WTC11 (cell line): ENCODE results near the gene CDH12.

ENCODE experiments used
- FOXK1 ChIP-seq: sonication (generic); formaldehyde crosslinking; IDR thresholded peaks from 2 replicates; pipeline ENCODE4 v1.8.0; 2022; ENCODE audit warnings: mild to moderate bottlenecking, moderate library complexity, missing genetic modification reagents
- HMGA2 ChIP-seq: fragments of 250-450 bp; sonication (Bioruptor Pico); IDR thresholded peaks from 2 replicates; pipeline ENCODE4 v1.4.0; 2021; ENCODE audit warnings: mild to moderate bottlenecking, moderate library complexity
- OVOL2 ChIP-seq: fragments of 250-450 bp; sonication (Bioruptor Pico); IDR thresholded peaks from 2 replicates; pipeline ENCODE4 v1.9.0; 2021; ENCODE audit warnings: mild to moderate bottlenecking, borderline replicate concordance
- TCF7 ChIP-seq: sonication (generic); formaldehyde crosslinking; IDR thresholded peaks from 2 replicates; pipeline ENCODE4 v1.8.0; 2022; ENCODE audit warnings: mild to moderate bottlenecking, low read depth, missing genetic modification reagents, moderate library complexity
- ZNF138 ChIP-seq: sonication (generic); formaldehyde crosslinking; conservative IDR thresholded peaks from 2 replicates; pipeline ENCODE4 v1.8.1; 2022; ENCODE audit warnings: mild to moderate bottlenecking, moderate library complexity, missing genetic modification reagents
- ZNF263 ChIP-seq: sonication (generic); formaldehyde crosslinking; IDR thresholded peaks from 2 replicates; pipeline ENCODE4 v1.8.1; 2022; ENCODE audit warnings: low read depth, mild to moderate bottlenecking, moderate library complexity, missing genetic modification reagents
- TF ChIP-seq, protein P1 (sequence below): fragments of 200-600 bp; IDR thresholded peaks from 2 replicates; pipeline ENCODE4 v1.8.0; 2022; ENCODE audit warnings: antibody characterized with exemption
- TF ChIP-seq, protein P2 (sequence below): fragments of 250-450 bp; sonication (Bioruptor Pico); IDR thresholded peaks from 2 replicates; pipeline ENCODE4 v2.1.2; 2022; ENCODE audit warnings: mild to moderate bottlenecking, moderate library complexity
- TF ChIP-seq, protein P3 (sequence below): sonication (generic); formaldehyde crosslinking; IDR thresholded peaks from 2 replicates; pipeline ENCODE4 v1.8.1; 2022; ENCODE audit warnings: mild to moderate bottlenecking, moderate library complexity, missing genetic modification reagents
- TF ChIP-seq, protein P4 (sequence below): sonication (generic); formaldehyde crosslinking; IDR thresholded peaks from 2 replicates; pipeline ENCODE4 v1.8.1; 2023; ENCODE audit warnings: mild to moderate bottlenecking, moderate library complexity, missing genetic modification reagents
- TF ChIP-seq, protein P5 (sequence below): sonication (generic); formaldehyde crosslinking; IDR thresholded peaks from 2 replicates; pipeline ENCODE4 v1.8.0; 2022; ENCODE audit warnings: mild to moderate bottlenecking, missing genetic modification reagents

DNA sequence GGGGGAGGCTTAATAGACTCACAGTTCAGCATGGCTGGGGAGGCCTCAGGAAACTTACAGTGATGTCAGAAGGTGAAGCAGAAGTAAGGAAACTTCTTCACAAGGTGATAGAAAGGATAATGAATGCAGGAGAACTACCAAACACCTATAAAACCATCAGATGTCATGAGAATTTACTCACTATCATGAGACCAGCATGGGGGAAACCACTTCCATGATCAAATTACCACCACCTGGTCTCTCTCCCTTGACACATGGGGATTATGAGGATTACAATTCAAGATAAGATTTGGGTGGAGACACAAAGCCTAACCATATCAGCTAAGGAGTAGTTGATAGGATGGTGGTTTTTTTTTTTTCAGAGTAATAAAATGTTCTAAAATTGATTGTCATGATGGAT lies 201.8 kb downstream of the CDH12 start:
- no peak for TF ChIP-seq ZNF138
- TF ChIP-seq, protein P1, sequence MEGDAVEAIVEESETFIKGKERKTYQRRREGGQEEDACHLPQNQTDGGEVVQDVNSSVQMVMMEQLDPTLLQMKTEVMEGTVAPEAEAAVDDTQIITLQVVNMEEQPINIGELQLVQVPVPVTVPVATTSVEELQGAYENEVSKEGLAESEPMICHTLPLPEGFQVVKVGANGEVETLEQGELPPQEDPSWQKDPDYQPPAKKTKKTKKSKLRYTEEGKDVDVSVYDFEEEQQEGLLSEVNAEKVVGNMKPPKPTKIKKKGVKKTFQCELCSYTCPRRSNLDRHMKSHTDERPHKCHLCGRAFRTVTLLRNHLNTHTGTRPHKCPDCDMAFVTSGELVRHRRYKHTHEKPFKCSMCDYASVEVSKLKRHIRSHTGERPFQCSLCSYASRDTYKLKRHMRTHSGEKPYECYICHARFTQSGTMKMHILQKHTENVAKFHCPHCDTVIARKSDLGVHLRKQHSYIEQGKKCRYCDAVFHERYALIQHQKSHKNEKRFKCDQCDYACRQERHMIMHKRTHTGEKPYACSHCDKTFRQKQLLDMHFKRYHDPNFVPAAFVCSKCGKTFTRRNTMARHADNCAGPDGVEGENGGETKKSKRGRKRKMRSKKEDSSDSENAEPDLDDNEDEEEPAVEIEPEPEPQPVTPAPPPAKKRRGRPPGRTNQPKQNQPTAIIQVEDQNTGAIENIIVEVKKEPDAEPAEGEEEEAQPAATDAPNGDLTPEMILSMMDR: no peak
- TF ChIP-seq, protein P2, sequence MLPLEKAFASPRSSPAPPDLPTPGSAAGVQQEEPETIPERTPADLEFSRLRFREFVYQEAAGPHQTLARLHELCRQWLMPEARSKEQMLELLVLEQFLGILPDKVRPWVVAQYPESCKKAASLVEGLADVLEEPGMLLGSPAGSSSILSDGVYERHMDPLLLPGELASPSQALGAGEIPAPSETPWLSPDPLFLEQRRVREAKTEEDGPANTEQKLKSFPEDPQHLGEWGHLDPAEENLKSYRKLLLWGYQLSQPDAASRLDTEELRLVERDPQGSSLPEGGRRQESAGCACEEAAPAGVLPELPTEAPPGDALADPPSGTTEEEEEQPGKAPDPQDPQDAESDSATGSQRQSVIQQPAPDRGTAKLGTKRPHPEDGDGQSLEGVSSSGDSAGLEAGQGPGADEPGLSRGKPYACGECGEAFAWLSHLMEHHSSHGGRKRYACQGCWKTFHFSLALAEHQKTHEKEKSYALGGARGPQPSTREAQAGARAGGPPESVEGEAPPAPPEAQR (CRISPR knock-in tag): no peak
- TF ChIP-seq ZNF263 (CRISPR knock-in tag): no peak
- TF ChIP-seq, protein P3, sequence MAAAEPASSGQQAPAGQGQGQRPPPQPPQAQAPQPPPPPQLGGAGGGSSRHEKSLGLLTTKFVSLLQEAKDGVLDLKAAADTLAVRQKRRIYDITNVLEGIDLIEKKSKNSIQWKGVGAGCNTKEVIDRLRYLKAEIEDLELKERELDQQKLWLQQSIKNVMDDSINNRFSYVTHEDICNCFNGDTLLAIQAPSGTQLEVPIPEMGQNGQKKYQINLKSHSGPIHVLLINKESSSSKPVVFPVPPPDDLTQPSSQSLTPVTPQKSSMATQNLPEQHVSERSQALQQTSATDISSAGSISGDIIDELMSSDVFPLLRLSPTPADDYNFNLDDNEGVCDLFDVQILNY (CRISPR knock-in tag): no peak
- TF ChIP-seq FOXK1: no peak
- no peak for TF ChIP-seq OVOL2 (CRISPR knock-in tag)
- TF ChIP-seq, protein P4, sequence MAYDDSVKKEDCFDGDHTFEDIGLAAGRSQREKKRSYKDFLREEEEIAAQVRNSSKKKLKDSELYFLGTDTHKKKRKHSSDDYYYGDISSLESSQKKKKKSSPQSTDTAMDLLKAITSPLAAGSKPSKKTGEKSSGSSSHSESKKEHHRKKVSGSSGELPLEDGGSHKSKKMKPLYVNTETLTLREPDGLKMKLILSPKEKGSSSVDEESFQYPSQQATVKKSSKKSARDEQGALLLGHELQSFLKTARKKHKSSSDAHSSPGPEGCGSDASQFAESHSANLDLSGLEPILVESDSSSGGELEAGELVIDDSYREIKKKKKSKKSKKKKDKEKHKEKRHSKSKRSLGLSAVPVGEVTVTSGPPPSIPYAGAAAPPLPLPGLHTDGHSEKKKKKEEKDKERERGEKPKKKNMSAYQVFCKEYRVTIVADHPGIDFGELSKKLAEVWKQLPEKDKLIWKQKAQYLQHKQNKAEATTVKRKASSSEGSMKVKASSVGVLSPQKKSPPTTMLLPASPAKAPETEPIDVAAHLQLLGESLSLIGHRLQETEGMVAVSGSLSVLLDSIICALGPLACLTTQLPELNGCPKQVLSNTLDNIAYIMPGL (CRISPR knock-in tag): no peak
- TF ChIP-seq, protein P5, sequence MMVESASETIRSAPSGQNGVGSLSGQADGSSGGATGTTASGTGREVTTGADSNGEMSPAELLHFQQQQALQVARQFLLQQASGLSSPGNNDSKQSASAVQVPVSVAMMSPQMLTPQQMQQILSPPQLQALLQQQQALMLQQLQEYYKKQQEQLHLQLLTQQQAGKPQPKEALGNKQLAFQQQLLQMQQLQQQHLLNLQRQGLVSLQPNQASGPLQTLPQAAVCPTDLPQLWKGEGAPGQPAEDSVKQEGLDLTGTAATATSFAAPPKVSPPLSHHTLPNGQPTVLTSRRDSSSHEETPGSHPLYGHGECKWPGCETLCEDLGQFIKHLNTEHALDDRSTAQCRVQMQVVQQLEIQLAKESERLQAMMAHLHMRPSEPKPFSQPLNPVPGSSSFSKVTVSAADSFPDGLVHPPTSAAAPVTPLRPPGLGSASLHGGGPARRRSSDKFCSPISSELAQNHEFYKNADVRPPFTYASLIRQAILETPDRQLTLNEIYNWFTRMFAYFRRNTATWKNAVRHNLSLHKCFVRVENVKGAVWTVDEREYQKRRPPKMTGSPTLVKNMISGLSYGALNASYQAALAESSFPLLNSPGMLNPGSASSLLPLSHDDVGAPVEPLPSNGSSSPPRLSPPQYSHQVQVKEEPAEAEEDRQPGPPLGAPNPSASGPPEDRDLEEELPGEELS: no peak
- TF ChIP-seq TCF7: no peak
- no peak for TF ChIP-seq HMGA2 (CRISPR knock-in tag)
